ENCODE measurements around the gene TTLL1.

The TTLL1 gene

DNA sequence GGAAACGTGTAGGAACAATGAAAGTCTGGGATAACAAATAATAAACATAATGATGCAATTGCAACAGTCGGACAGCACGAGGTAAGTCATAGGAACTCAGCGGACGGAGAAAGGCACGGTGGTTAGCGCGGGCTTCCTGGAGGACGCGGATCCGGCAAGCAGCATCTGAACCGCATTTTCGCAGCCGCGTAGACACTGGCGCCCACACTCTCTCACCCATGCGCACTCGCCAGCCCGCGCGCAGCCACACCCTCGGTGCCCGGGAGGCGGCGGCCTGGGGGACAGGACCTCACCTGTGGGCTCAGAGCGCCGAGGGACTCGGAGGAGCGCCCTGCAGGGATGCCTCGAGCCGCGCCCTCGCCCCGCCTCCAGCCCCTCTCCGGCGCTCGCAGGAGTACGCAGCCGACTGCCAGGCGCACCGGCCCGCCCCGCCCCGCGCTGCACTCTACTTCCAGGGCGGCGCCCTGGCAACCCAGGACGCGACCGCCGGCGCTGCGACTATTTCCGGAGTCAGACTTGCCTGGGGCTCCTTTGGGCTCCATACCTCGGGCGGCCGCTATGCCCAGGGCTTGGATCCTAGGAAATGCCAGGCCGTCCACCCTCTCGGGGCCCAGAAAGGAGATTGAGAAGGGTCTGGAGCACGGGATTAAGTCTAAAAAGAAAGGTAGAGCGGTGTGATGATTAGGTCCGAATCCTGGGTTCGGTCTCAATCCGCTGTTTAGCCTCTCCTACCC lies at the start of gene TTLL1:
TSS of gene TTLL1 (minus strand) at position 408 of the 734 bp plus-strand sequence. CDS start 13,805 bp downstream, outside the sequence.
- peak; percentile 91 for DNase-seq (ENCODE audit: low spot score)

- no peak for DNase-seq (ENCODE audit: low spot score)
Measured at GRCh38 chr22:43136801-43137200, 47.6 kb upstream of the TTLL1 start.

DNA sequence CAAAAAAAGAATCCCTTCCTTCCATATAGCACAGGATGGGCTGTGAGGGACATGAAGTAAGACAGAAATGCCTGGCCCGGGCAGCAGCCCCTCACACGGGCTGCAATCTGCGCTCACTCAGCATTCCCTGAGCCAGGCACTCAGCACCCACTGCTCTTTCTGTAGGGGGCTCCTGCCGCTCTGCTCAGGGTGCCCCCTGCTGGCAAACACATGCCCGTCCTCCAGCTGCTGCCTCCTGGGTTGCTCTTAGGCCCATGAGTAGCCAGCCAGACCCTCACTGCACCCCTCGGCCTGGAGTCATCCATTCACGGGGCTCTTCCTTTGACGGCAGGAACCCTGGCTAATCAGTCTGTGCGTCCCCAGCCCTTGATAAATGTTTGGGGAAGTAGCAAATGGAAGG lies 47.1 kb upstream of the TTLL1 start:
- peak; percentile 36 for DNase-seq (ENCODE audit: low spot score)

- no peak for DNase-seq (ENCODE audit: low spot score)
Measured at GRCh38 chr22:43135565-43135964, 46.4 kb upstream of the TTLL1 start.

GRCh38 chr22:43134553-43134952 lies 45.4 kb upstream of the TTLL1 start:
- no peak for DNase-seq (ENCODE audit: low spot score)

DNA sequence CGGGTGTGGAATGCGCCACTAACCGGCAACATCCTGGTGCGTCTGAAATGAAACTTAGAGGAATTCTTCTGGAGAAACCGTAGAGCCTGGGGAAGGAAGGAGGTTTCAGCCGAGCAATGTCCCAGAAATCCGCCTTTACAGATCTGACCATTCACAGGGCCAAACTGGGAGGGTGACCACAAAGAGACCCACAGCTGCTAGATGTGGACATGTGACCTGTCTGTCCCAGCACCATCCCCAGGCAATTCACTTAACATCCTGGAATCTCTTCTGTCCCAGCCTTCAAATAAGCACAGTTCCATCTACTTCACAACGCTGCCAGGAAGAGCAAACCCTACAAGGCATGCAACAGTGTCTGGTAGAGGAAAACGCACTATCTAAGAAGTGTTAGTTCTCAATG lies 44.2 kb upstream of the TTLL1 start:
- no peak for DNase-seq (ENCODE audit: low spot score)

- DNase-seq (ENCODE audit: low spot score), result no peak
Measured at GRCh38 chr22:43131773-43132501, 42.7 kb upstream of the TTLL1 start.

DNA sequence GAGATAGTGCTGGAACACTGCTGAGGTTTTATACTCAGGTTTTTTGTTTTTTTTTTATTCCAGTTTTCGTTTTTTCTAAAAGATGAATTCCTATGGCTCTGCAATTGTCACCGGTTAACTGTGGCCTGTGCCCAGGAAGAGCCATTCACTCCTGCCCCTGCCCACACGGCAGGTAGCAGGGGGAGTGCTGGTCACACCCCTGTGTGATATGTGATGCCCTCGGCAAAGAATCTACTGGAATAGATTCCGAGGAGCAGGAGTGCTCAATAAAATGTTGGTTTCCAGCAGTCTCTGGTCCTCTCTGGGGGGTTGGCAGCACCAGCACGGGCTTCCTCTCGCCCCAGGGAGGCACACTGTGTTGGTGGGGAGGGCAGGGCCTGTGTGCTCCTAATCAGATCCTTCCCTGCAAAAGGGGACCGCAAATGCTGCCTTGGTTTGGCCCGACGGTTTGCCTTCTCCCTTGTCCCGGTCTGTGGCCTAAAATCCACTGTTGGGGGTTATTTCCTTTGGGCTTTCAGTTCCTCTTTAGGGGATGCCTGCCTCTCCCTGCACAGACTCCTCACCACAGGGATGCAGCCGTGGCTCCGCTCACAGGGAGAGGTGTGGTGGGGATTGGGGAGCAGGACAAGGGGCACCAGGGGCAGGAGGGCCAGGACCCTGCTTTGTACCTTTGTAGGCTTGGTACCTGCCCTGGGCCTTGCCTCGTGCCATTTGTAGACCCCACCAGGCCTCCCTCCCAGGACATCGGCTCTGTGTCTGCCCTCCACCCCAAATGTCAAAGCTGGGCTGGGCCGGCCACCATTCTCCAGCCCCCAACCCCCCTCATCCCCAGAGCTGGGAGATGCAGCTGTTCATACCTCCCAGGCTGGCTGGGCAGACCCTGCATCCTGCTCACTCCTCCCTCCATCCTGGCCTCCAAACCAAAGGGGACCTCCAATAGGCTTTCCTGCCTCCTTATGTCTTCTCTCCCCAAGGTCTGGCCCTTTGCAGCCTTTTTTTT lies 40.5 kb upstream of the TTLL1 start:
- no peak for DNase-seq (ENCODE audit: low spot score)

DNA sequence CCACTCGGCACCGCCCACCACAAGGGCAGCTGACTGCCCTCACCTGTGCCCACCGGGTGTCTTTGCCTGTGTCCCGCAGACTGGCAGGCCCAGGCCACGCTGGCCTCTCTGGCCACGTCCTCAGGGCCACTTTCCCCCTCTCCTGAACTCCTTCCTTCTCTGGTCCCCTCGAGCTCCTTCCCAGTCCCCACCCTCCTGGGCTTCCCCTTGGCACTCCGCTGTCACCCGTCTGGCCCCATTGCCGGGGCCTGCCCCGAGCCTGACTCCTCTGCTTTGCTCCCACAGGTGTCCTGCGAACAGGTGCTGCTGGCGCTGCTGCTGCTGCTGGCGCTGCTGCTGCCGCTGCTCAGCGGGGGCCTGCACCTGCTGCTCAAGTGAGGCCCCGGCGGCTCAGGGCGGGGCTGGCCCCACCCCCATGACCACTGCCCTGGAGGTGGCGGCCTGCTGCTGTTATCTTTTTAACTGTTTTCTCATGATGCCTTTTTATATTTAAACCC lies 39.8 kb upstream of the TTLL1 start:
- DNase-seq (ENCODE audit: low spot score), result no peak

DNA sequence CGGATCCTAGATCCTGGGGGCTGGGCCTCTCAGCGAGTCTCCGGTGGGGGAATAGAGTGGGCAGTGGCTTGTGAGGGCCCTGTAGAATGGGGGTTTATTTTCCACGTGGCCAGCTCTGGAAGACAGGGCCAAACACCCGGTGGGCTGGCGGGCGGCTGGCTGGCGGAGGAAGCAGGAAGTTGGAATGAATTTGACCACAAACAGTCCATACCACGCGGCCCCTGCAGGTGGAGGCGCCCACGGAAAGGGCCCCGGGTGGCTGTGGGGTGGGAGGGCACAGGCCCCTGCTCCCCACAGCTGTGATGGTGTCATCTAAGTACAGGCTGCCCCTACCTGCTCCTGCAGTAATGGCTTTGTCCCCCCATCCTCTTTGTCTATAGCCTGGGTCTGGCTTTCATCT lies 38.9 kb upstream of the TTLL1 start:
- no peak for DNase-seq (ENCODE audit: low spot score)

DNA sequence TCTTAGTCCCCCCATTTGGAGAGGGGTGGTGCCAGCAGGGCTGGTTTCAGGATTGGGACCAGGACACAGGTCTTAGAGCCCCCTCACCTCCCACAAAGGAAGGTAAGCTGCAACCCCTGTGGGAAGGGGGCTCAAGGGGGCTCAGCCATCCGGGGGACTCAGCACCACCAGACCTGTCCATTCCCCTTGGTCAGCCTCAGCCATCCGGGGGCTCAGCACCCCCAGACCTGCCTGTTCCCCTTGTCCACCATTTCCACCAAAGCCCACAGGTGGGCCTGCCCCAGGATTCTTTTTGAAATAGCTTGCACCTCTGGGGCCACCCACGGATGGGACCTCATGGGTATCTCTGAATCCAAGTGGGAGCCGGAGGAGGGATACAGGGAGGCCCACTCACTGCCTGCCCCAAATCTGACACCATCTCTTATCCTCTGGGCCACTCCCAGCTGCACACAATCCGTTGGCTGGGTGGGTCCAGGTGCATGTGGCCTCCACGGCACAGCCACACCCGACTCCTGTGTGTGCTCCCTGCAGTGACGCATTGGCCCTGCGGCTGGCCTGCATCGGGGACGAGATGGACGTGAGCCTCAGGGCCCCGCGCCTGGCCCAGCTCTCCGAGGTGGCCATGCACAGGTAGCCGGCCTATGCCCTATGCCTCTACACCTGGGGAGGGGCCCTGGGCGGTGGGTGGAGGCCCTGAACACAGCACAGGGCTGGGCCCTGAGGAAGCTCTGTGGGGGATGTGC lies 38.1 kb upstream of the TTLL1 start:
- no peak for DNase-seq (ENCODE audit: low spot score)

GRCh38 chr22:43126501-43127165 lies 37.4 kb upstream of the TTLL1 start:
- DNase-seq (ENCODE audit: low spot score), result no peak

DNA sequence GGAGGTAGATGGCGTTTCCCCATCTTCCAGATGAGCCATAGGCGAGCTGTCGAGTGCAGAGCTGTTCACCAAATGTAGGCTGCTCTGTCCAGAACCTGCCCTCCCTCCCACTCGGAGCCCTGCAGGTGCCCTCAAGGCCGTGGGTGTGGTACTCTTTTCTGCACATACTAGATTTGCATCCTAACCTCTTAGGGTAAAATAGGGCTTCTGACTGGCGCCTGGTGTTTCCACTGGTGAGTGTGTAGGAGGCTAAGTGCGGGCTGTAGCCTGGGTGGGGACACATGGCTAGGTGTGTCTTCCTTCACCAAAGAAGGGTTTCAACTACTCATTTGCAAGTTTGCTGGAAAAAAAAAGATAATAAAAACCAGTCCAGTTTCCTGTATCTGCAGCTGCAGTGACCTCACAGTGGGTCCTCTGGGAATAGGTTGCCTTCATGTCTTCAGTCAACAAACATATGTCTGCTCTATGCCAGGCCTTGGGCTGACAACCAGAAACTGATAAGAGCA lies 29.8 kb upstream of the TTLL1 start:
- no peak for DNase-seq (ENCODE audit: low spot score)

DNA sequence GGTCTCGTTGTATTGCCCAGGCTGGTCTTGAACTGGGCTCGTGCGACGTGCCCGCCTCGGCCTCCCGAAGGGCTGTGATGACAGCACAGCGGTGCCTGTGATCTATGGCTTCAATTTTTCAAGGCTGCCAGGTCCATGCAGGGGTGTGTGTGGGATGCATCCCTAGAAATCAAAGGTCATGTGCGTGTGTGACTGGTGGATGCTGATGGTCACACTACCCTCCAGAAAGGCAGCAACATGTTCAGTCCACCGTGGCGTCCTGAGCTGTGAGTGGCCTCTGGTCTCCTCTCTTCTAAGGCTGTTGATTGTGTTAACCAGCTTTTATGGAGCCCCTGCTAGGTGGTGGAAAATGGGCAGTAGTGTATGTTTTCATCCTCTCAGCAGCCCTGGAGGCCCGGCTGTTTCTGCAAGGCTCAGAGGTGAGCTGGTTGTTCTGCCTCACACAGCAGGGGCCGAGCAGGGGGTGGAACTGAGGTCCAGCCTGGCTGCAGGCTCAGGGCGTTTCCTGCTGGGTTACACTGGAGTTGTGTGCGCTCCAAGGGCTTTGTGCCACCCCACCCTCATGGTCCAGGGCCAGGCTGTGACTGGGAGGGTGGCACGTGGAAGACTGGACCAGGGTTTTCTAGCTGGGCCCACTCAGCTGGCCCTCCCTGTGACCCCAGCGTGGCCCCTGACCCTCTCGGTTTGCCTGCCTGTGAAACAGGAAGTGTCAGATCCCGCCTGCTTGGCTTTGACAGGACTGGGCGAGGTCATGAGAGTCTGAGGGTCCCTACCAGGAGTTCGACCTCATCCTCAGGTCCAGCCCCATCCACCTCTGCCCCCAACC lies 29.0 kb upstream of the TTLL1 start:
- DNase-seq (ENCODE audit: low spot score), result no peak

DNA sequence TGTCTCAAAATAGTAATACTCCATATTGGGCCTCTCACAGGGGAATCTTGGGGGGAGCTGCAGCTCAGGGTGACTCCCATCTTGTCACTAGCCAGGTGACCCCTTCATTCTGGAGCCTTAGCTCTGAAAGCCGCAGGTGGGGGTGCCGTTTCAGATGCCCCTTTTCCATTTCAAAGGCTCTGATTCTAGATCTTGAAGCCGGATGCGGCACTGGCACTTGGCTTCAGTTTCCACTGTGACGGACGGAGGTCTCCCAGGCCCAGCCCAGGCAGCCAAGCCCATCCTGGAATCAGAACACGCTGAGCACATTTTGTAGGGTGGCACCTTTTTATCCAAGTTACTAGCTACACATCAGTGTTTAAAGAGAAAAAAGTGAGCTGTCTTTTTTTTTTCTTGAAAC lies 27.7 kb upstream of the TTLL1 start:
- no peak for DNase-seq (ENCODE audit: low spot score)

DNA sequence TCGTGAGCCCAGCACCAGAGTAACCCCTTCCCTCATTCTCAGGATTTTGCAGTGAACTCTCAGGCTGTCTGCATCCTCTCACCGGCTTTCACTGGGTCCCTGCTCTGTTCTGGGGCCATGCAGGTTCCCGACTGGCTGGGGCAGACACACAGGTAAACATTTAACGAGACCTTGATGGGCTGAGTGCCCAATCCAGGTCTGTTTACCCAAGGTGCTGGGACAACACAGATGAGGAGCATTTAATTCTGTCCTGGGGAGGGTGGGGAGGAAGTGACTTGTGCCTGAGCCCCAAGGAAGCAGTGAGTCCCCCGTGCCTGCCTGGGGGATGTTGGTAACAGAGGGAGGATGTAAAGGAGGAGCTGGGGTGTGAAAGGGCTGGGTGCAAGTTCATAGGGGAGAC lies 25.8 kb upstream of the TTLL1 start:
- no peak for DNase-seq (ENCODE audit: low spot score)

- DNase-seq (ENCODE audit: low spot score), result no peak
Measured at GRCh38 chr22:43113526-43114251, 24.5 kb upstream of the TTLL1 start.

GRCh38 chr22:43110927-43111623 lies 21.9 kb upstream of the TTLL1 start:
- no peak for DNase-seq (ENCODE audit: low spot score)

All from Ammon's horn (tissue), 1 donor.